Lower leg skin (tissue), 4 donors: ENCODE measurements around the gene SLC44A4. TPM values are rescaled to one million over a fixed set of nuclear protein-coding genes. Genes with fewer than 3 reads are reported as not detected.
A peak's percentile ranks its signal among the peaks of the same experiment; 100 is the strongest.

Source experiments
- DNase-seq, 2 donors: peaks; one replicate each; pipeline ENCODE4 v3.0.0-alpha.2; 2019; ENCODE audit warnings: low spot score in 2 of 2
- H3K4me3 ChIP-seq: fragments of 200-600 bp; sonication (generic); 2 replicates; pipeline ENCODE4 v1.5.1; 2017; ENCODE audit warnings: mild to moderate bottlenecking, low read depth; ENCODE audit not compliant: poor library complexity, severe bottlenecking
- POLR2A ChIP-seq, 2 donors: fragments of 450-650 bp; IDR thresholded peaks; one replicate each; pipeline ENCODE4 v1.6.1; 2016 to 2017; ENCODE audit warnings: antibody characterized with exemption in 2 of 2, mild to moderate bottlenecking in 1 of 2, moderate library complexity in 1 of 2
- WGBS, 2 donors: methylation state at CpG; one replicate each; pipeline ENCODE4 v1.1.5; 2018; 5-methylcytosine and 5-hydroxymethylcytosine counted together
- intact Hi-C: fragments of 100-400 bp; cut with DNase I; formaldehyde crosslinking; loops from one replicate; pipeline ENCODE4 v1.15.0; 2023; ENCODE audit warnings: low total_unique reads
- total RNA-seq, 4 donors: library from RNA; depleted of rRNA; stranded (reverse); fragments of >200 nt; gene quantifications; one replicate each; pipeline ENCODE4 v1.1.0, GENCODE V29; 2016
- TF ChIP-seq, protein P1 (sequence below), 3 donors: fragments of 450-650 bp; IDR thresholded peaks; one replicate each; pipeline ENCODE4 v1.5.1; 2016; ENCODE audit warnings: antibody characterized with exemption in 3 of 3, mild to moderate bottlenecking in 3 of 3, moderate library complexity in 2 of 3

SLC44A4 gene
- total RNA-seq, 4 donors from 2014 or later: 1.6 to 5.2 (median 3.2) TPM

DNA sequence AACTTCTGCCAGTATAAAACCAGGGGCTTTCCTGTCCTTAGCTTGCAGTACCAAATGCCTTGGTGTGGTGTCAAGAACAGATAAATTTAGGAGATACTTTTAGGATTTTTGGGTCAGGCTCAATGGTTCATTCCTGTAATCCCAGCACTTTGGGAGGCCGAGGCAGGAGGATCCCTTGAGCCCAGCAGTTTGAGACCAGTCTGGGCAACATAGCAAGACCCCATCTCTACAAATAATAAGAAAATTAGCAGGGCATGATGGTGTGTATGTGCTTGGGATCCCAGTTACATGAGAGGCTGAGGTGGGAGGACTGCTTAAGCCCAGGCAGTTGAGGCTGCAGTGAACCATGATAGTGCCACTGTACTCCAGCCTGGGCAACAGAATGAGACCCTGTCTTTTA is 26.2 kb upstream of the SLC44A4 start:
- H3K4me3 ChIP-seq: no peak overlapping the region
- TF ChIP-seq, protein P1, sequence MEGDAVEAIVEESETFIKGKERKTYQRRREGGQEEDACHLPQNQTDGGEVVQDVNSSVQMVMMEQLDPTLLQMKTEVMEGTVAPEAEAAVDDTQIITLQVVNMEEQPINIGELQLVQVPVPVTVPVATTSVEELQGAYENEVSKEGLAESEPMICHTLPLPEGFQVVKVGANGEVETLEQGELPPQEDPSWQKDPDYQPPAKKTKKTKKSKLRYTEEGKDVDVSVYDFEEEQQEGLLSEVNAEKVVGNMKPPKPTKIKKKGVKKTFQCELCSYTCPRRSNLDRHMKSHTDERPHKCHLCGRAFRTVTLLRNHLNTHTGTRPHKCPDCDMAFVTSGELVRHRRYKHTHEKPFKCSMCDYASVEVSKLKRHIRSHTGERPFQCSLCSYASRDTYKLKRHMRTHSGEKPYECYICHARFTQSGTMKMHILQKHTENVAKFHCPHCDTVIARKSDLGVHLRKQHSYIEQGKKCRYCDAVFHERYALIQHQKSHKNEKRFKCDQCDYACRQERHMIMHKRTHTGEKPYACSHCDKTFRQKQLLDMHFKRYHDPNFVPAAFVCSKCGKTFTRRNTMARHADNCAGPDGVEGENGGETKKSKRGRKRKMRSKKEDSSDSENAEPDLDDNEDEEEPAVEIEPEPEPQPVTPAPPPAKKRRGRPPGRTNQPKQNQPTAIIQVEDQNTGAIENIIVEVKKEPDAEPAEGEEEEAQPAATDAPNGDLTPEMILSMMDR (IDR thresholded peaks at IDR 0.05): no peak
- no peak for TF ChIP-seq POLR2A (IDR thresholded peaks at IDR 0.05)
- intact Hi-C loops: no loop called here
- 86 to 100% methylated on average over 1 of the region's 1 CpG for WGBS, 2 donors
- DNase-seq: no peak

DNA sequence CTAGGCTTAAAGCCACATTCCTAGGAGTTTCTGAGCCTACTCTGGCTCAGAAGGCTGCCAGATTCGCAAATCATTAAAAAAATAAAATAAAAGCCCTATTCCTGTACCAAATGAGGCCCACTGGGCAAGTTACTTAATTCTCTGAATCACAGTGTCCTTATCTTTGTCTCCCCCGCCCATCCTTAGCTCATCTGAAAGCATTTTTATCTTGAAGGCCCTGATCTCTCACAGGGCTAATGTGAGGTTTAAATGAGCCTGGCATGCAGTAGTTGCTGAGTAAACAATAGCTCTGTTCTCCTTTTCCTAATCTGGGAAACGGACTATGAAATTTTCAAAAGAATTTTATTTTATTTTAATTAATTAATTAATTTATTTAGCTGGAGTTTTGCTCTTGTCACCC is 25.2 kb upstream of the SLC44A4 start:
- WGBS, 2 donors: 89 to 92% methylated on average over 3 of the region's 3 CpGs
- H3K4me3 ChIP-seq: no peak overlapping the region
- TF ChIP-seq, protein P1 (IDR thresholded peaks at IDR 0.05): no peak
- TF ChIP-seq POLR2A (IDR thresholded peaks at IDR 0.05): no peak
- intact Hi-C loops: no loop called here
- DNase-seq: no peak

DNA sequence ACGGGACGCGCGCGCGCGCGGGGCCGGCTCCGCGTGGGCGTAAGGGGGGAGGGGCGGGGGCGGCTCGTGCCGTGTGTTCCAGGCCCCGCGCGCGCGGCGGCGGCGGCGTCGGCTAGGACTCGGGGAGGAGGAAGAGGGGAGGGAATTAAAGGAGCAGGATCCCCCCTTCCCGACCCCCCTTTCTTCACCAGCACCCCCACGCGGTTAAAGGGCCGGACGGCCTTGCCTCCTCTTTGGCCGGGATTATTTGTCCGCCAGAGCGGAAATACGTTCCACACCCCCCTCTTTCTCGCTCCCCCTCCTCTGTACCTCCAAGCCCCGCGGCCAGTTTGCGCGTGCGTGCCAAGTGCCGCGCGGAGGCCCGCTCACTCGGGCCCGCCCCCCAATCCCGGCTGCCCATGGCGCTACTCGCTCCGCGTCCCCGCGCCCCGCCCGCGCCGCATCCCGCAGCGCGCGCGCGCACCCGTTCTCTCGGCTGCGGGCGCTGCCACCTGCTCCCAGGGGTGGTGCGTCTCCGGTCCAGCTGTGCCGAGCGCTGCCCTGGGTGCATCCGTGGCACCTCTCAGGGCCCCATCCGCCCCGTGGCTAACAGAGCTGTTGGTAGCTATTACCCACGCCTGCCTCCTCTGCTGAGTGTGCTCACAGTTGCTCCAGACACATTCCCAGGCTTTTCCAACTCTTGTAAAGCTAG is 23.3 kb upstream of the SLC44A4 start, which contains the start of gene ZBTB12:
Gene ZBTB12 (minus strand): TSS at position 134 of the 691 bp plus-strand sequence. CDS start 781 bp downstream, outside the sequence.
- TF ChIP-seq, protein P1 (IDR thresholded peaks at IDR 0.05): no peak
- TF ChIP-seq POLR2A (IDR thresholded peaks at IDR 0.05): no peak
- peak within 1 kb of the TSS; percentile 62 for H3K4me3 ChIP-seq
- DNase-seq: peak; percentile 80 to 96
- WGBS, 2 donors: 0 to 1% methylated on average over 31 to 37 of the region's 77 CpGs
- intact Hi-C loops: no loop called here

DNA sequence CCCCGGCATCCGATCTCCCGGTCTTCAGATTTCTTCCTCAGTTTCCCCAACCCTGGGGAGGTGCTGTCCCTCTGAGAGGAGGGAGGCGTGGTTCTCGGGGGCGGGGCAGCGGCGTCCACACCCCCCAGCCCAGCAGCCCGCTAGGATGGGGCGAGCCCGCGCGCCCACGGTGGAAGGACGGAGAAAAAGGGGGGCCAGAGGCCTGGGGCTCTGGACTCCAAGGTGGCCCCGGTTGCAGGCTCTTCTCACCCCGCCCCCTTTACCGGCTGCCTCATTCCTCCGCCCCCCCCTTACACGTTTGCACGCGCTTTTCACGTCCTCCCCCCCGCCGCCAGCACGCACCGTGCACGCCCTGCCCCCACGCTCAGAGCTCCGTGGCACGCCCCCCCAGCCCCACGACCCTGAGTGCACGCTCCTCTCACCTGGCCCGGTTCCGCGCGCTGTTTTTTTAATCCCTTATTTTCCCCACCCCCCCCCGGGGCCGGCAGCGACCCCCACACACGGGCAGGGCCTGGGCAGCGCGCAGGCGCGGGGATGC is 22.7 kb upstream of the SLC44A4 start:
- 0 to 1% methylated on average over 33 to 36 of the region's 45 CpGs for WGBS, 2 donors

DNA sequence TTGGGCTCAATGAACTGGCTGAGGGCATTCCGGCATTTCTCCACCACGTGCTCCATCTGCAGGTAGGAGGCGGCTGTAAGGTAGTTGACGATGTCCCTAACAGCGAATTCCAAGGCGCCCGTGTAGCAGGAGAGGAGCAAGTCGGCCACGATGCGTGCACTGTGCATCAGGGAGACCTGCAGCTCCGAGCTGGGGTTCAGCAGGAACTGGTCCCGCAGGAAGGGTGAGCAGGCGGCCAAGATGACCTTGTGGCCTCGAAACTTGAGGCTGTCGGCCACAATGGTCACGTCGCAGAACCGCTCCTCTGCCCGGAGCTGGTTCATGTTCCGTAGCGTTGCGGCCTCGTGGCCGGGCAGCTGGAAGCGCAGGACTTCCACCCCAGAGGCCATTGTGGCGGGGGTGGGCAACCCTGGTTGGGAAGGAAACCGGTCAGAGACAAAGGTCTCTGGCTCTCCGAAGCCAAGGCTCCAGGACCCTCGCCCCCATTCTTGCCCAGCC is 22.2 kb upstream of the SLC44A4 start:
- intact Hi-C loops: no loop called here
- DNase-seq: no peak
- no peak for TF ChIP-seq POLR2A (IDR thresholded peaks at IDR 0.05)
- TF ChIP-seq, protein P1 (IDR thresholded peaks at IDR 0.05): no peak
- H3K4me3 ChIP-seq: peak overlapping the region; percentile 62
- 18 to 36% methylated on average over 24 to 29 of the region's 29 CpGs for WGBS, 2 donors

More for the DNA sequence above, 22.7 kb upstream of the SLC44A4 start:
- intact Hi-C loops: no loop called here
- peak overlapping the region; percentile 62 for H3K4me3 ChIP-seq
- TF ChIP-seq, protein P1 (IDR thresholded peaks at IDR 0.05): no peak
- peak; percentile 49 to 91 for DNase-seq
